Measurements from ENCODE around the gene PRUNE2.

DNA sequence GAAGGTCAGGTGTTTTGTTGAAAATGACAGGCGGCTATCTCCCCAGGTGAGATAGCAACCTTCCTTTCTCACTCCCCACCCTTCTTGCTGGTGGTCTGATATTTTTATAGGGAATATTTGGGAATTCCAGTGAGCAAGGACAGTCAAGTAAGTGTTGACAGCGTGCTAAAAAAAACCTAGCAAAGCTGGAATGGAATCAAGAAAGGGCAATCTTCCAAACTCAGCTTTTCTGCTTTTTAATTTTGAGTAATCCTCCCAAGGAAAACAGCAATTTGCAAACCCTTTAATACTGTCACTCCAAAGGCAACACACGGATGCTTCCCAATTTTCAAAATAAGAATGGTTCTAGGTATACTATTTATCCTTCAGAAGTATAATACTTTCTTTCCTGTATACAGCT lies 285.3 kb downstream of the PRUNE2 start:
- no peak for TF ChIP-seq CTCF (IDR thresholded peaks at IDR 0.05; ENCODE audit: insufficient read depth, low read length, poor library complexity, severe bottlenecking)
- no peak for TF ChIP-seq EZH2phosphoT487 (conservative IDR thresholded peaks at IDR 0.05; ENCODE audit: low read length)
